HG02970 (cell line): ENCODE data around the gene PLXNA4.

Experiments
- ATAC-seq: cut with Tn5 transposase; IDR thresholded peaks from one replicate; pipeline ENCODE4 v1.9.1; 2021; ENCODE audit warnings: mild to moderate bottlenecking, moderate library complexity, moderate number of reproducible peaks; ENCODE audit not compliant: unreplicated experiment, low FRiP score

The PLXNA4 gene

DNA sequence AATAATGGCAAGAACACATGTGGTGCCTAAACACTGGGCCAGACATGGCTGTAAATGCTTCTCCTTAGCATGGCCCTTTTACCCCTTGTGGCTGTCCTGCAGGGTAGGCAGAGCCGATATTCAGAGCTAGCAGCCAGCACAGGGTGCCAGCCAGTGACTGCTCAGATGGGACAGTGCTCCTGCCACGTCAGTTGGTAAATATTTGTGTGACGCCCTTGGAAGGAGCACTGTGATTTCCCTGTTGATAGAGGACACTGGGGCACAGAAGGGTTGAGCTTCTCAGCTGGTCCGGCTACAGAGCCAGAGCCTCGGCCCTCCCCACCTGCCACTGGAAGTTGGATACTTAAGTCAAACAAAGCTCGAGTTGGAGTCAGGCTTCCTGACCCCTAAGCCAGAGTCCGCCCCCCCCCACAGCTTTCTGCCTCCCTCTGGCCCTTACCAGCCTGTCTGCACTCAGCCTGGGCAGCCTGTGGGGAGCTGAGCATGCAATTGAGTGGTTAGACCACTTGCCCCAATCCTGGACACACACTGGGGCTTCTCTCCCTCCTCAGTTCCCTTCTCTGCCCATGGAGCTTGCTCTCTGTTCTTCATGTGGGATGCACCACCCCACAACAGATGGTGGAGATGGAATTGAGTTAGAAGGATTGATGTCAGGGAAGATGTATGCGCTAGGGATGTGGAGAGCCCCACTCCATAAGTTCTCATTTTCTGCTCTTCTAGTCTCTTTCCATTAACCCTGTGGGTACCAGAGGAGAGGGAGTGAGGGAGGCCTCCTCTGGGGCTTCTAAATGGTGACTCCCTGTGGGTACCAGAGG lies 350.8 kb downstream of the PLXNA4 start:
- ATAC-seq = no peak

DNA sequence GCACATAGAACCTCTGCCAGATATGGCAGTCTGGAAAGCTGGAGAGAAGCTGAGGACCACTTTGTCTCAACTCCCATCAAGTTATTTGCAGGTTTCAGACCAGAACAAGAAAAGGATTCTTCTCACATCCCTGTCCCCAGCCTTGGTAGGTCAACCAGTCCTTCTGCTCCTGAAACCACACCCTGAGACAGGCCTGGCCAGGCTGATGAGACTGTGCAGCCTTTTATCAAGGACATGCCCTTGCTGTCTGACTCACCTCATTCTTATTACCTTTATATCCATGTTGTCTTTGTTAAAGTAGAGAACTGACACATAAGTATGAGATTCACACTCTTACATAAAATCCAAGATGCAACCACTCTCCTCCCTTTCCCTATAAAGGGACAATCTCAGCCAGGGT lies 354.9 kb downstream of the PLXNA4 start:
- ATAC-seq = no peak

DNA sequence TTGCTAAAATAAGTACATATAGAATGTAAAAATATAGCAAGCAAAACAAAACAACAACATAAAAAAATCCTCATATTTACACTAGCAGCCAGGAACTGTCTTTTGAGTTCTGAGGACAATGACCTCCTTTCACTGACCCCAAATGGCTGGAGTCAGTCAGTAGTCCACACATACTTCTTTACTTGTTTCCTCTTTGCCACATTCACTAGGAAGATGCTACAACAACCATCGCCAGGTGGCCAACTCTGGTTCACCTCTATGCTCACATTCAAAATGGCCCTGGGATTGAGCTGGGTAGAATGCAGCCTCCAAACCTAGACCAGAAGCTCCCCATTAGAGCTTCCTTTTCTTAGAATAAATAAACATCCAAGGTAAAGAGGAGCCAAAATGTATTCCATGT lies 356.2 kb downstream of the PLXNA4 start:
- no peak for ATAC-seq

DNA sequence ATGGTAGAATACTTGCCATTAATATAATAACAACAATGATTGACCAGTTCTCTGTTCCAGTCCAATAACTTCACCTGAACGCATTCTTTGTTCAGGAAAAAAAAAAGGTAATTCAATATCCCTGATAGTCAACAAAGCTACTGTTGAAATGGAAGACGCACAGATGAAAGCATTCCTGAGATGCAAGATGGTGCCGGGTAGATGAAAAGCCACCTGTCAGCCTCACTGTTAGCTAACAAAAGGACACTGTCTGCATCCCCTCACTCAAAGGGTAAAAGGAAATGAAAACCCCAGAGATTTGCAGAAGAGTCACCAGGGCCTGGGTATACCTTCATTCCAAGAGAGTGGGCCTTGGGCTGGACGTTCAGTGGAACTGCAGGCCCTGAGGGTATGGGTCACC lies 357.4 kb downstream of the PLXNA4 start:
- ATAC-seq = no peak

DNA sequence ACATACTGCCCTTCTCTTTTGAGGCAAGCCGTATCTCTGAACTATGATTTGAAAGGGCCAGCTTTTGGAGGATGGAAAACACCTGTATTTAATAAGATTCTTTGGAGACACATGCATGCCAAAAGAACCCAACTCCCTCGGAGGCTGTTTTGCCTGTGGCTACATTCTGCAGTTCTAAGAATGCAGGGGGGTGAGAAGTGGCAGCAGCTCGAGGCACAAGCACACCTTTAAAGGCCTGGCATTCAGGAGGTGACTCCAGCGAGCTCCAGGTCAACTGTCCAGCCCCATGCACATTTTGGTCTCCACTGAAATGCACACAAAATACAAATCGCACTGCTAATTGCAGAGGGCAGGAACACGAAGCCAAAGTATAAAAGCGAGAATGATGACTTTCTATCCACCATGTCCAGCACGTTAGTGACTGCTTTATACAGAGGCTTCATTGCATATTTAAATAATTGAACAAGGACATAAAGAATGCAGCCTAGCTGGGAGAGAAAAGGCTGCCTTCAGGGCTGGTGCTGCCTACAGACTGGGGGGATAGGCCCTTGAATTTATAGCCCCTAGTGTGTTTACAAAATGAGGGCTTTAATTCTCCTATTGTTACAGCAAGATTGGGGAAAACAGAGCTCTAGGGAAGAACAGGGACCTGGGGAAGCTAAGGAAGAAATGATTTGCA lies 359.3 kb downstream of the PLXNA4 start:
- no peak for ATAC-seq

DNA sequence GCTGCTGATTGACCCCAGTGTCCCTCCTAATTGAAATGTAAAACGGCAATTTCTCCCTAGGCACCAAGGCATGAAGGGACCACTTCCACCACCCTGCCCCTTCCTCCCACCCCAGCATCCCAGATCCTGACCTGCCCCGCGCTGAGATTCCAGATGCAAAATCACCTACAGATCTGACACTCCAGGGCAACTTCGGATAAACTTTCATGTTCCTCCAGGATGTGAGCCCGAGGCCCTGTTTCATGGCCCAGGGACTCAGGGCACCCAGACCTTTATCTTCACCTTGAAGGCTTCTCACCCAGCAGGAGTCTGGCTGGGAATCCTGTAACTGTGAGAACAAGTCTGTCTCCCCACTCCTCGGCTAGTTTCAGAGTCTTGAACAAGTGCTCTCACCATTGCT lies 361.8 kb downstream of the PLXNA4 start:
- ATAC-seq = no peak

DNA sequence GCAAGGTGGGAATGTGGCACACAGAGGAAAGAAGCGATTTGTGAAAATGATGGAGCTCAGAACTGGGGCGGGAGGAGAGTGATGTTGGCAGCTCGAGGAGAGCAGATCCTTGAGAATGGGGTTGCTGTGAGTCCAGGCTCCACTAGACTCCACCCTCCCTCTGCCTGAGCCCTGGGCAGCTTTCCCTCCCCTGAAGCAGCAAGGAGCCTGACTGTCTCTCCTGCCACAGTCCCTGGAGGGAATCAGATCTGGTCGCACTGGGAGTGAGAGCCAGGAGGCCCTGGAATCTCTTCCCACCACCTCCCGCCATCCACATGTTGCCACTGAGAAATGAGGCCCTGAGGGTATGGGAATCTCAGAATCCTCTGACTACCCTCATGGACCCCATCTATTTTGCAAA lies 362.7 kb downstream of the PLXNA4 start:
- ATAC-seq = no peak

DNA sequence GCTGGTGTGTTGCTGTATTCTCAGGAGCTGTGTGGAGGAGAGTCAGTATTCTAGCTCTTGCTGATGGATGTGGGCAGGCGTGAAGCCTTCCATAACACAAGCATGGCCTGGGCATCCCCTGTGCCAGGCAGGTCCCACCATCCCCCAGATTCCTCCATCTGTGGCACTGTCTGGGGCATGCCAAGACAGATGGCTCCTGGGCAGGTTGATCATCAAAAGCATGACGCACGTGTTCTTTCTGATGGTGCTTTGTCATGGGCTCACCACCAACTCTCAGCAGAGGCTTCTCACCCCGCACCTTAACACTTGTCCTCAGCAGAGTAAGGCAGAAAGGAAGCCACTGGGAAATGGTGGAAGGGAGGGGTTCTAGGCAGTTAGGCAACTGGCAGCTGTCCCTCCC lies 364.3 kb downstream of the PLXNA4 start:
- no peak for ATAC-seq

DNA sequence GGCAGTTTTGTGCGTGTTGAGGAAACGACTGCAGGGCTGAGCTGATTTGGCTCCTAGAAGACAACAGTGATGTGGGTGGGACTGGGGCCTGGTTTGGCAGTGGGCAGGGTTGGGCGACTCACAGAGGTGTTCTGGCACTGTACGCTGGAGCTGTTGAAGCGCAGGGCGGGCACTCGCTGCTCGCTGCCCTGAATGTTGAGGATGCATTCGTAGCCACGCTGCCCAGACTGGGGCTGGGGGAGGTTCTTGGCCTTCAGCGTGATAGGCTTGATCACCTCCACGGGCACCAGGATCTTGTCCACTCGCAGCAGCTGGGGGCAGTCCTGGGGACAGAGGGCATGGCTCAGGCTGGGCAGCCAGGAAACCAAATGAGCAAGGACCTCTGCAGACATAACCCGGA lies 365.4 kb downstream of the PLXNA4 start:
- no peak for ATAC-seq

DNA sequence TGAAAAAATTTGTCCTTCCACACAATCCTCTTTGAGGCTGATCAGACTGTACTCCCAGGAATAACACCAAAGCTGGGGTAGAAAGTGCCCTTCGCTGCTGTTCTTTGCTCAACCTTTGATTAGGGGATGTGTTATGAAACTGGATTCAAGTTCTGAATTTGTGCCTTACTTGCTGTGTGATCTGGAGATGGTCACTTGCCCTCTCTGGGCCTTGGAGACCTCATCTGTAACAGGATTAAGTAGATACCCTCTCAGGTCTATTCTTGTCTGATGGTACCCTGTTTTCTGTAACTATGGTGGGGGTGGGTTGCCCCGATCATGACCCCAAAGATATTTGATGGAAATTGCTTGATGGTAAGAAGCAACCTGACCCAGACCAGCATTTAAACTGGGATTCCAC lies 368.5 kb downstream of the PLXNA4 start:
- no peak for ATAC-seq

DNA sequence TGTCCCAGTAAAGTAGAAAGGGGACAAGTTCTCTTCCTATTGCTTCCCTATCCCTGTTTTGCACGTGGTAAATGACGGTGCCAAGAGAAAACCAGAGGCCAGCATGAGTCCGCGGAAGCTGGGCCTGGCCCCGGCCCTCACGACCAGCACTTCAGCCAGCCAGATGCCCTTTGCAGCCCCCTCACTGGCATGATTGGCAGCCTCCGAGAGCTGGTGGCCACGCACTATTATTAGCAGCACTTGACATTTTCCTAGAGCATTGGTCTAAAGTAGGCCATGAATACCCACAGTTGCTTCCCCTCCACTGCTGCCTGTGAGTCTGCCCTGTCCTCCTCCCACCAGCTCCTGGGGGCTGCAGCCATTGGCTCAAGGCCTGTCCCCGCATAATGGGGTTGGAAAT lies 369.1 kb downstream of the PLXNA4 start:
- no peak for ATAC-seq

DNA sequence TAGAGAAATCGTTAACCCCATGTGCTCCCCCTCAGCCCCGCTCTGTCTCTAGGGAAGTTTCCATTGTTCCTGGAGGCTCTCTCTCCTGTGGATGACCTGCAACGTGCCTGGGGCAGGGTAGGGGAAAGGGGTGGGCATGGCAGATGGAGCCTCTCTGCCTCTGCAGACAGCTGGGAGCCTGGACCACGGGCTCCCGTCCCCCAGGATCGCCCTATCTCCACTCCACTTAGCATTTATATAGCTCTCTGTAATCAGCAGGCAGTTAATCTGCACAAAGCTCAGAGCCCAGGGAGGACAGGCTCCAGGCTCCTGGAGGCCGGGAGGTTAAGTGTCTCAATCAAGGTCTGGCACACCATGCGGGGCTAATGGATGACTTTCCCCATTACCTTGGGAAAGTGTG lies 369.7 kb downstream of the PLXNA4 start:
- no peak for ATAC-seq

DNA sequence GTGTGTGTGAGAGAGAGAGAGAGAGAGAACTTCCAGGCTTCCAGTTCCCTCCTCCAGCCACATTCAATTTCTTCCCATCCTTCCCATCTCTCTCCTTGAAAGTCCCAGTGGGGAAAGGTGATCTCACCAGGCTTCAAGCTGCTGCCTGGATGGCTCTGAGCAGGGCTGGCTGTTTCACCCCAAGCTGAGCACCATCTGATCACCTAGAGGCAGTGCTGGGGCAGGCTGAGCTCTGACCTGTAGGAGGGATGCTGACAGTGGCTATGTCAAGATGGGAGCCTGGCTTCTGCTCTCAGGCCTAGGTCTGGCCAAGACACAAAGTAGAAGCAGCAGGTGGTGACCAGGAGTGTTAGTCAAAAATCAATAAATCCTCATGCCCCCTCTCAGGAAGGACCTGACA lies 370.8 kb downstream of the PLXNA4 start:
- ATAC-seq = no peak

DNA sequence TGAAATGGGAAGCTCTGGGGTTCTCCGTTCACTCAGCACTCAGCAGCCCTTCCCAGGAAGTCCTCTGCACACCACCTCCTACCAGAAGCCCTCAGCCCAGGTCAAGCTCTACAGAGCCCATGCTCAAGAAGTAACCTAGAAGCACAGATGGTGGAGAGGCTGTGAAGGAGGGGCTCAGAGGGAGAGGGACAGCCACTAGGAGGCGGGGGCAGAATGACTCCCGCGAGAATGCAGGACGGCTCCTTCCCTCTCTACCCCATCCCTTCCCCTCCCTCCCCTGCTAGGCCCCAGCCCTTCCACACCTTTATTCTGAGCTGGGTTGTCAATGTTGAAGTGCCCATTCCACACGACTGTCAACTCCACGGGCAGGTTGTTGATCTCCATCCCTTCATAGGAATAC lies 373.2 kb downstream of the PLXNA4 start:
- ATAC-seq = no peak

DNA sequence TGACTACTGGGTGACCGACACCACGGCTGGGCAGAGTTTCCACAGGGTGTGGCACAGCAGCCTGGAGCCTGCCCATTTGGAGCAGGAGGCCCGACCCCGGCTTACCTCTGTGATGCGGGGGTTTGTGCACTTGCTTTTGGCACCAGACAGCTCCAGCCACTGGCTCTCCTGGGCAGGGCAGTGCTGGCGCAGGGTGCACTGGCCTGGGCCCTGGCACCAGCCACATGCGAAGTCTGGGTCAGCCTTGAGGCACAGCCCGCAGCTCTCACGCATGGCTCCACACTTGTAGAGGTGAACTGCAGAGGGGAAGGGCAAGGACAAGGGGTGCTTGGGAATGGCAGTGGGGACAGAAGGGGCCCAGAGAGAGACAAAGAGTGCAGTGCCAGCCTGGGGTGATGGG lies 373.7 kb downstream of the PLXNA4 start:
- ATAC-seq = no peak

DNA sequence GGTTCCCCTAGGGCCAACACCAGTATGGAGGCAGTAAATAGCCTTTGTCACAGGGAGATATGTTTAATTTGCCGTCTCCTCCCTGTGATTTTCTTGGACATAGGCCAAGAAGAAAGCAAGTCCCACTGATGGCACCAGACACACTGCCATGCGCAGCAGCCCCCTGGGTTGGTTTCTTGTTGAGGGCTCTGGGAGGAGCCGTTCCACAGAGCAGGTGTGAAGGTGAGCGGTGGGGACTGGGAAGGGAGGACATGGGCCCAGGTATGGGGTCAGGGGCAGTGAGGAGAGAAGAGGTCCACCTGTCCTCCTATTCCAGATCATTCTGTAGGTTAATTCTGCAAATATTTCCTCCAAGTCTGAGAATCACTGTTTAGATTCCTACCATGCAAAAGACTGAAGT lies 376.1 kb downstream of the PLXNA4 start:
- ATAC-seq = no peak

DNA sequence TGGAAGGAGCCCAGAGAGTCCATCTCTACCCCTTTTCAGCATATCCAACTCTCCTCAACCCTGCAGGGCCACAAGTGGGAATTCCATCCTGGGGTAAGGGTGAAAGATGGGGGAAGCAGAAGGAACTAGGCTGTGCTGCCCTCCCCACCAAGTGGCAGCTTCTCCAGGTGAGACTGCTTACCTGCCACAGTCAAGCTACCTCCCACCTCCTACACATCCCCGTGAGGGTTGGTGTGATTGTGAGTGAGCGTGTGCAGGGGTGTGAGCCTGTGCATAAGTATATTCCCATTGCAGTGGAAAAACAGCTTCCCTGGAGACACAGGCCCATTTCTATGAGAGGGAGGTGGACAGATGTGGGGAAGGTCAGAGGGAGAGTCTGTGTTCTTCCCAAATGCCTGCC lies 376.6 kb downstream of the PLXNA4 start:
- ATAC-seq = no peak

DNA sequence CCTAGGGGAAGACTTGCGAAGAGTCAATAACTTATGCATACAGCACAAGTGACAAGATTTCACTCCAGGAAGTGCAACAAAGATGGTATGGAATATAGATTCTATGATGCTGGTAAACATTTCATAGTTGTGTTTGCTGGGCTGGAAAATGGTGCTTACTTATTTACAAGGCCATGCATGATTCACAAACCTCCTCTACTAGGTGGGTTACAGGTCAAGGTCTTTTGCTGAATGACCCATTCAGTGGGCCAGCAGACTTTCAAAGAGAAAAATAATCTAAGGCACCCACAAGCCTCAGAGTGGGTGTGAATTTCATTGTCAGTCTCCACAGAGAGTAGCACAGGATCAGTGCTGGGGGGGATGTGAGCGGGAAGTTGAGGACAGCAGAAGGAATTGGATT lies 378.5 kb downstream of the PLXNA4 start:
- no peak for ATAC-seq

DNA sequence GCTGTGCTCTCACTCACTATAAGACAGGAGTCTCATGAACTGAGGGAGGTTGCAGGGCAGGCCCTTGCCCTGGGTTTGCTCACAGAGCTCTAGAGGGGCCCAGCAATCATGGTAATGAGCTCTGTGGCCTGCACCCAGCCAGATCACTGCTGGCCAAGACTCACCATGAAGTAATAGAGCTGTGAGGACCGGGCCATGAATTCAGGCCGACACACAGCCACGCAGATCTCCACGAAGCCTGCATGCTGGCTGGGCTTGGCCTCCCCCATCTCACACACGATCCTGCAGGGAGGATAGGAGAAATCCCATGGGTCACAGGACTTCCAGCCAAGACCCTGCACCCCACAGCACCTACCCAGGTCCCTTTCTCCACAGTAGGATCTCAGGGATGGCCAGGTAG lies 382.4 kb downstream of the PLXNA4 start:
- ATAC-seq = no peak

DNA sequence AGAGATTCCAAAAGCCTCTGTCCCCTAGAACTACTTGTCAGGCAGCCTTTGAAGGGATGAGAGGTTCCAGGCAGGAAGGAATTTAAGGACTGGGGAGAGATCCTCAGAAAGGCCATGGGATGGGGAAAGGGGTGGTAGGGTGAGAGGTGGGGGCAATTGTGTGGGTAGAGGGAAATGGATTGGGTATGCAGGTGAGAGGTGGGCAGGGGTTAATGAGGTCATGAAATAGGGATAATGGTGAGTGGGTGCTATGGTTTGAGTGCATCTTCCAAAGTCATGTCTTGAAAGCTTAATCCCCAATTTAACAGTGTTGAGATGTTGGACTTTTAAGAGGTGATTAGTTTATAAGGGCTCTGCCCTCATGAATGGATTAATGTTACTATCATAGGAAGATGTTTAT lies 383.5 kb downstream of the PLXNA4 start:
- ATAC-seq = no peak

DNA sequence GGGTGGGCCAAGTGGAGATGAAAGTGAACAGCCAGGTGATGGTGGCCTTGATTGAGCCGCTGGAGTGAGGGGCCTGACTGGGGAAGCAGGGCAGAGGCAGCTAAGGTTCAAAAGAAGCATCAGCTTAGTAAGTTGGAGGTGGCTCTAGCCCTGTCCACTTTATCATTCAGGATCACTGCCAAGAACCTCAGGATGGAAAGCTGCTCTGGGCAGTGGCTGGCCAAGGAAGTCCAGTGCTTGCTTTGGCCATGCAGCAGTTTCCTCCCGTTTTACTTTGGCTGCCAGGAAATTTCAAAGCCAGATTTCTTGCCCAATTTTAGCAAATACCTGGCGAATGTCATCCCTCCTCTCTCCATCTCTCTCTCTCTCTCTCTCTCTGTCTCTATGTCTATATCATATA lies 384.9 kb downstream of the PLXNA4 start:
- ATAC-seq = no peak

DNA sequence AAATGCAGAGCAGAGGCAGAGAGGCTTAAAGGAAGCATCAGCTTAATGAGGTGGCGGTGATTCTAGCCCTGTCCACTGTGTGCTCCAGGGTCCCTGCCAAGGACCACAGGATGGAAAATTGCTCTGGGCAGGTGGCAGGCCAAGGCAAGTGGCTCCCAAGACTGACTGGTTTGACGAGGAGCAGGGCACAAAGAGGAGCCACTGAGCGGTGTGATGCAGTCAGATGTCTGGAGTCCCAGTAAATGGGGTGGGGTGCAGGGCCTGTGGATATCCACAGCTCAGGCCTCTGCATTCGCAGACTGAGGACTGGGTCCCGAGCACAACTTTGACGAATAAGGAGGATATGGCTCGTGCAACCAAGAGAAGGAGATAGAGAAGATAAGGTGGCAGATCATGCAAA lies 385.6 kb downstream of the PLXNA4 start:
- no peak for ATAC-seq
